SU-DHL-6 (cell line): ENCODE measurements around the gene PRRC2C.

Experiments
- H2AFZ ChIP-seq: fragments of 200-600 bp; sonication (generic); 2 replicates; pipeline ENCODE4 v1.6.1; 2014; ENCODE audit warnings: low read depth, mild to moderate bottlenecking, moderate library complexity, mixed read lengths, antibody characterized with exemption, low read length; ENCODE audit not compliant: severe bottlenecking
- H3F3A ChIP-seq: fragments of 200-600 bp; shearing (Covaris generic); 2 replicates; pipeline ENCODE4 v1.6.0; 2016; ENCODE audit warnings: antibody characterized with exemption, mild to moderate bottlenecking; ENCODE audit not compliant: insufficient read depth
- H3K27ac ChIP-seq: fragments of 200-600 bp; sonication (generic); 2 replicates; pipeline ENCODE4 v1.5.1; 2016; ENCODE audit warnings: low read depth, mild to moderate bottlenecking, low read length, moderate library complexity, mixed read lengths
- H3K27me3 ChIP-seq: fragments of 200-600 bp; sonication (generic), shearing (Covaris generic); 2 replicates; pipeline ENCODE4 v1.6.0; 2014; ENCODE audit warnings: mild to moderate bottlenecking, low read length
- H3K36me3 ChIP-seq: fragments of 200-600 bp; sonication (generic); 2 replicates; pipeline ENCODE4 v1.6.1; 2014; ENCODE audit warnings: mild to moderate bottlenecking, low read length, mixed read lengths
- H3K4me2 ChIP-seq: fragments of 300-600, 200-600 bp; shearing (Covaris generic), sonication (generic); 2 replicates; pipeline ENCODE4 v1.6.0; 2014; ENCODE audit warnings: low read length, low read depth, mild to moderate bottlenecking; ENCODE audit not compliant: poor library complexity, severe bottlenecking
- H3K4me3 ChIP-seq: fragments of 200-600 bp; sonication (generic); 2 replicates; pipeline ENCODE4 v1.5.1; 2014; ENCODE audit warnings: antibody characterized with exemption, low read length, mild to moderate bottlenecking, mixed read lengths; ENCODE audit not compliant: insufficient read depth, poor library complexity, severe bottlenecking
- H3K79me2 ChIP-seq: fragments of 200-600 bp; sonication (generic); 2 replicates; pipeline ENCODE4 v1.6.1; 2014; ENCODE audit warnings: mild to moderate bottlenecking, low read length, moderate library complexity; ENCODE audit not compliant: insufficient read depth
- H3K9ac ChIP-seq: fragments of 200-600 bp; sonication (generic); 2 replicates; pipeline ENCODE4 v1.7.0; 2014; ENCODE audit warnings: mild to moderate bottlenecking, low read length
- H3K9me2 ChIP-seq: fragments of 200-600 bp; sonication (generic); replicated peaks from 2 replicates; pipeline ENCODE4 v1.6.1; 2014; ENCODE audit warnings: low read length; ENCODE audit not compliant: insufficient read depth
- H3K9me3 ChIP-seq: fragments of 200-600 bp; sonication (generic); 2 replicates; pipeline ENCODE4 v1.6.1; 2014; ENCODE audit warnings: low read length, mixed read lengths; ENCODE audit not compliant: insufficient read depth
- H4K20me1 ChIP-seq: fragments of 200-600 bp; sonication (generic); 2 replicates; pipeline ENCODE4 v1.6.1; 2014; ENCODE audit warnings: low read depth, mild to moderate bottlenecking, antibody characterized with exemption, low read length, moderate library complexity, mixed read lengths
- CTCF ChIP-seq: fragments of 200-600 bp; sonication (generic); IDR thresholded peaks from one replicate; pipeline ENCODE4 v1.5.1; 2017; ENCODE audit warnings: antibody characterized with exemption, mild to moderate bottlenecking, low read length, moderate library complexity; ENCODE audit not compliant: insufficient read depth, poor library complexity, severe bottlenecking
- EZH2phosphoT487 ChIP-seq: fragments of 200-600 bp; sonication (generic), shearing (Covaris generic); conservative IDR thresholded peaks from 2 replicates; pipeline ENCODE4 v1.6.1; 2018; ENCODE audit warnings: mild to moderate bottlenecking, antibody characterized with exemption, low read length, moderate library complexity, mixed read lengths

The PRRC2C gene

DNA sequence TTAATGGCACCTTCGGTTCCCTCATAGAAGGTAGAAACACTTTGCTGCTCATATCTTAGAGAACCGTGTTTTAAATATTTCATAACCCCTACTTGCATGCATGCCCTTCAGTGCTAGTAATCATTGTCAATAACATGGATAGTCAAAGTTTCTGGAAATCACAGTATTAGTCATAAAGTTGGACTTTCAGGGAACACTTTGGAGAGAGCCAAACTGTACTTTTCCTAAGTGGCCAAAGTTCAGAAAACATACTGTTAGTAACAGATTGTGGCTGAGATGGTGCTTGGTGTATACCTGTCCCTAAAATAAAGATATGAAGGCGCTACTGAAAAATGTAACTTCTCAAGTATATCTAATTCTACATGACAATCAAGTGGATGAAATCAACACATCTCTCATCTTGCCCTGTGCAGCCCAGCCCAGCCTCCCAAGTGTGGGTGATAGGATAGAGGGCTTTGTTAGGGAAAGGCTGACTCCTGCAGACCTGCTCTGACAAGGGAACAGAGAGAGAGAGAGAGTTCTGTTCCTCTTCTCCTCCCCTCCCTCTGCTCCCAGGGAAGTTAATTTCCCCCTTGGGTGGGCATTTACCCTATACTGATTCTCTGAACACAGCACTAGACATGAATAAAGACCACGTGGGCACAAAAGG lies 152.7 kb downstream of the PRRC2C start:
- no peaks in the 10 kb centered on the region for H3K9me3 ChIP-seq
- no peak overlapping the region for H2AFZ ChIP-seq
- no peak for TF ChIP-seq CTCF
- TF ChIP-seq EZH2phosphoT487 = no peak
- H3K27me3 ChIP-seq = no peaks in the 10 kb centered on the region
- no peaks in the 10 kb centered on the region for H3F3A ChIP-seq
- H3K4me2 ChIP-seq = no peak overlapping the region
- no peak overlapping the region for H3K4me3 ChIP-seq
- H3K36me3 ChIP-seq = no peaks in the 10 kb centered on the region
- H3K9ac ChIP-seq = no peak overlapping the region
- no peaks in the 10 kb centered on the region for H3K79me2 ChIP-seq
- no peaks in the 10 kb centered on the region for H3K9me2 ChIP-seq
- no peaks in the 10 kb centered on the region for H4K20me1 ChIP-seq
- no peak overlapping the region for H3K27ac ChIP-seq

GRCh38 chr1:171640225-171640624 lies 154.9 kb downstream of the PRRC2C start:
- TF ChIP-seq CTCF = no peak
- no peak for TF ChIP-seq EZH2phosphoT487
- Histone ChIP-seq H3K79me2 (no peaks in the 10 kb centered on the region), H3K9ac (no peak overlapping the region), H3K36me3 (no peaks in the 10 kb centered on the region), H3F3A (no peaks in the 10 kb centered on the region), H3K4me3 (no peak overlapping the region), H3K27me3 (no peaks in the 10 kb centered on the region), H3K9me3 (no peaks in the 10 kb centered on the region), H3K4me2 (no peak overlapping the region), H3K27ac (no peak overlapping the region), H2AFZ (no peak overlapping the region), H4K20me1 (no peaks in the 10 kb centered on the region), H3K9me2 (no peaks in the 10 kb centered on the region)

DNA sequence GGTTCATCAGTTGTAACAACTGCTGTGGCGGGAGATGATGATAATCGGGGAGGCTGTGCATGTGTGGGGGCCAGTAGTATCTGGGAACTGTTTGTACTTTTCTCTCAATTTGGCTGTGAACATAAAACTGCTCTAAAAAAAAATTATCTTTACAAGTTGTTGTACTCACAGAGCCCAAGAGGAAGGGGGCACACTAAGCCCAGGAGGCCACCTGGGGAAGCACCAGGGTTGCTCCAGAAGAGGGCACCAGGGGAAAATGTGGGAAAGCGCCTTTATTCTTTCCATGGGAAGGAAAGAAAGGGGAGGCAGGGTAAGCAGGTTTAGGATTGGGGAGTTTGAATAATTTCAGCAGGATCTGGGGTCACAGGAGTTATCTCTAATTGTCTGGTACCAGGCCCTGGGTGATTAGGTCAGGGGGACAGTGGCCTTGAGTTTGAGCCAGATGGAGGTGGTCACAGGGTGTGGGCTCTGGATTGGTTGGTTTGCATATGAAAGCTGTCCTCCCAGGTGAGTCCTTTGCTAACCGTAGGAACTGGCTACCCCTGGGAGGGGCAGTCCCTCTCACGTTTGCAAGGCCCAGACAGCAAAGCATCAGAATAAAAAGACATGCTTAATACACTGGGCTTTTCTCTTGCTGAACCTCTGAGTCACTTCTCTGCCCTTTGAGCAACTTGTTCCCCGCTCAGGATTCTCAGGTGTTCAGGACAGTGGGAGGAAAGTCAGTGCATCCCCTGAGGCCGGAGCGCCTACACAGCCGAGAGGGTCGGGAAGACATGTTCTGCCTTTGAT lies 155.9 kb downstream of the PRRC2C start:
- TF ChIP-seq EZH2phosphoT487 (no peak), CTCF (no peak)
- Histone ChIP-seq H3K36me3 (no peaks in the 10 kb centered on the region), H3F3A (no peaks in the 10 kb centered on the region), H3K9ac (no peak overlapping the region), H3K4me2 (no peak overlapping the region), H3K79me2 (no peaks in the 10 kb centered on the region), H3K9me2 (no peaks in the 10 kb centered on the region), H2AFZ (no peak overlapping the region), H3K27ac (no peak overlapping the region), H3K9me3 (no peaks in the 10 kb centered on the region), H3K27me3 (no peaks in the 10 kb centered on the region), H4K20me1 (no peaks in the 10 kb centered on the region), H3K4me3 (no peak overlapping the region)
